Endothelial cell of umbilical vein (primary cell): ENCODE results near the gene DMAC1. TPM values are rescaled to one million over a fixed set of nuclear protein-coding genes. Genes with fewer than 3 reads are reported as not detected.

ENCODE experiments used
- BruUV-seq: library from RNA; stranded (reverse); fragments of 400-500 nt; replicated peaks from 2 replicates; lab custom pipeline; 2021; lab: Mats Ljungman, UMichigan
- CTCF ChIA-PET: fragments of 300-600, 350-600 bp; sonication (Branson Sonifier 250); formaldehyde crosslinking; loops from one replicate; lab custom pipeline; 2021; ENCODE audit warnings: antibody characterized with exemption, inconsistent platforms; lab: Charles Lee
- POLR2A ChIA-PET: fragments of 300-600, 350-600 bp; sonication (Branson Sonifier 250); formaldehyde crosslinking; loops from one replicate; lab custom pipeline; 2021; ENCODE audit warnings: antibody characterized with exemption, inconsistent platforms; lab: Charles Lee
- DNase-seq: peaks from one replicate; pipeline ENCODE4 v3.0.0-alpha.2; 2011; ENCODE audit warnings: low read depth, low spot score
- FAIRE-seq: peaks from 2 replicates; lab custom pipeline; 2011; peaks lifted over from hg19 to GRCh38; lab: Jason Lieb, UNC
- H2AFZ ChIP-seq: 2 replicates; pipeline ENCODE4 v1.6.0; 2012; ENCODE audit warnings: low read depth, low read length, control low read depth, inconsistent platforms
- H3K27ac ChIP-seq: 2 replicates; pipeline ENCODE4 v1.5.1; 2011; ENCODE audit warnings: low read depth, mild to moderate bottlenecking, control low read depth, low read length, moderate library complexity; ENCODE audit not compliant: insufficient read depth
- H3K27me3 ChIP-seq, 2 experiments: 2 replicates each; pipeline versions ENCODE4 v1.6.0 to v1.6.1; 2011; ENCODE audit warnings: low read length in 2 of 2, mixed read lengths in 1 of 2; ENCODE audit not compliant: control insufficient read depth in 2 of 2, insufficient read depth in 2 of 2
- H3K36me3 ChIP-seq, 2 experiments: 2 replicates in 1 of 2; 3 replicates in 1 of 2; pipeline ENCODE4 v1.5.1; 2011; ENCODE audit warnings: low read length in 2 of 2, mild to moderate bottlenecking in 1 of 2, moderate library complexity in 1 of 2; ENCODE audit not compliant: control insufficient read depth in 2 of 2, insufficient read depth in 2 of 2; ENCODE audit errors: extremely low read depth in 1 of 2
- H3K4me1 ChIP-seq: 3 replicates; pipeline ENCODE4 v1.5.1; 2011; ENCODE audit warnings: mild to moderate bottlenecking, low read length; ENCODE audit not compliant: control insufficient read depth, insufficient read depth; ENCODE audit errors: extremely low read depth
- H3K4me2 ChIP-seq: 2 replicates; pipeline ENCODE4 v1.6.1; 2011; ENCODE audit warnings: low read length, control low read depth, mixed read lengths; ENCODE audit not compliant: insufficient read depth
- H3K4me3 ChIP-seq, 3 experiments: fragments of 200-600 bp in 1 of 3; sonication (generic), shearing (Covaris generic) in 1 of 3; replicated peaks in 1 of 3; 2 replicates each; pipeline ENCODE4 v1.5.1; 2011 to 2016; ENCODE audit warnings: control low read depth in 3 of 3, low read length in 3 of 3, mild to moderate bottlenecking in 2 of 3, inconsistent platforms in 1 of 3, low read depth in 1 of 3, moderate library complexity in 1 of 3; ENCODE audit not compliant: insufficient read depth in 1 of 3
- H3K79me2 ChIP-seq: 2 replicates; pipeline ENCODE4 v1.6.0; 2012; ENCODE audit warnings: low read length, inconsistent platforms; ENCODE audit not compliant: control insufficient read depth, insufficient read depth
- H3K9ac ChIP-seq: replicated peaks from 2 replicates; pipeline ENCODE3; 2011; ENCODE audit warnings: low read length, control low read depth; ENCODE audit not compliant: insufficient read depth; ENCODE audit errors: extremely low read depth
- H3K9me1 ChIP-seq: replicated peaks from 3 replicates; pipeline ENCODE4 v1.6.0; 2011; ENCODE audit warnings: mild to moderate bottlenecking, low read length; ENCODE audit not compliant: control insufficient read depth, insufficient read depth; ENCODE audit errors: extremely low read depth
- H3K9me3 ChIP-seq: replicated peaks from 2 replicates; pipeline ENCODE4 v1.5.1; 2012; ENCODE audit warnings: low read length, inconsistent platforms; ENCODE audit not compliant: control insufficient read depth, insufficient read depth
- H4K20me1 ChIP-seq: replicated peaks from 2 replicates; pipeline ENCODE3; 2011; ENCODE audit warnings: mild to moderate bottlenecking, low read length; ENCODE audit not compliant: control insufficient read depth, insufficient read depth; ENCODE audit errors: extremely low read depth
- CTCF ChIP-seq, 2 donors: IDR thresholded peaks; 1 replicate in 1 of 2; 2 replicates in 1 of 2; pipeline ENCODE4 v1.5.1; 2011; ENCODE audit warnings: low read length in 2 of 2, mild to moderate bottlenecking in 2 of 2, moderate library complexity in 2 of 2, control low read depth in 1 of 2, inconsistent platforms in 1 of 2, low read depth in 1 of 2; ENCODE audit not compliant: insufficient read depth in 1 of 2; ENCODE audit errors: extremely low read depth in 1 of 2
- EZH2 ChIP-seq: IDR thresholded peaks from 2 replicates; pipeline ENCODE4 v1.6.1; 2012; ENCODE audit warnings: borderline replicate concordance, low read depth, mild to moderate bottlenecking, moderate library complexity, low read length, inconsistent platforms; ENCODE audit not compliant: severe bottlenecking
- FOS ChIP-seq: IDR thresholded peaks from 2 replicates; pipeline ENCODE4 v1.6.1; 2011; ENCODE audit warnings: mild to moderate bottlenecking, low read length, moderate library complexity, borderline replicate concordance; ENCODE audit not compliant: insufficient read depth
- GATA2 ChIP-seq: IDR thresholded peaks from 2 replicates; pipeline ENCODE4 v1.7.0; 2011; ENCODE audit warnings: low read depth, mild to moderate bottlenecking, moderate library complexity, mixed read lengths, low read length; ENCODE audit not compliant: insufficient read length, insufficient read depth
- JUN ChIP-seq: IDR thresholded peaks from 2 replicates; pipeline ENCODE4 v1.6.1; 2011; ENCODE audit warnings: borderline replicate concordance, low read depth; ENCODE audit not compliant: insufficient read length, insufficient read depth
- MAX ChIP-seq: IDR thresholded peaks from 2 replicates; pipeline ENCODE4 v1.6.1; 2011; ENCODE audit not compliant: insufficient read depth, insufficient read length
- MYC ChIP-seq: IDR thresholded peaks from one replicate; pipeline ENCODE4 v1.6.1; 2011; ENCODE audit warnings: mild to moderate bottlenecking, low read depth, low read length
- POLR2A ChIP-seq: IDR thresholded peaks from 2 replicates; pipeline ENCODE4 v1.6.1; 2012; ENCODE audit warnings: low read depth, mild to moderate bottlenecking, control low read depth, low read length
- POLR2AphosphoS5 ChIP-seq: IDR thresholded peaks from 2 replicates; pipeline ENCODE4 v1.6.1; 2012; ENCODE audit warnings: low read depth, mild to moderate bottlenecking, control low read depth, low read length, moderate library complexity; ENCODE audit not compliant: insufficient read depth
- dilution Hi-C: fragments of 300-500 bp; cut with MboI; formaldehyde crosslinking; loops from one replicate; pipeline ENCODE4 v1.15.0; 2019; ENCODE audit warnings: low sequenced_read_pairs; ENCODE audit not compliant: extremely low pct_ligation_motif_present
- intact Hi-C: fragments of 100-400 bp; cut with micrococcal nuclease; formaldehyde crosslinking; loops from one replicate; pipeline ENCODE4 v1.10.0; 2022
- polyA plus RNA-seq, 4 experiments: library from polyadenylated mRNA; depleted of rRNA in 3 of 4; stranded (reverse) in 3 of 4; unstranded in 1 of 4; fragments of >200 nt; gene quantifications; 2 replicates each; pipeline versions ENCODE4 v1.2.1 to v1.2.3, GENCODE V29; 2011 to 2012; ENCODE audit warnings: missing spikeins in 1 of 4
- total RNA-seq: library from RNA; stranded (reverse); gene quantifications from 2 replicates; pipeline ENCODE4 v1.2.3, GENCODE V29; 2021

Gene DMAC1
- total and polyA plus RNA-seq, 2 donors (not counting 3 experiments of a cell fraction or from before 2014, with no cell fraction given), result 15.8 to 44.0 TPM

- no peaks in the 10 kb centered on the region for H3K9me1 ChIP-seq
- DNase-seq (no peak), FAIRE-seq (no peak)
- no peak for TF ChIP-seq MAX
- TF ChIP-seq POLR2A, result no peak
- TF ChIP-seq EZH2, result no peak
- no peak for TF ChIP-seq FOS
- no peak for TF ChIP-seq POLR2AphosphoS5
- TF ChIP-seq MYC, result no peak
- TF ChIP-seq CTCF (IDR thresholded peaks at IDR 0.05; ENCODE audit: extremely low read depth in 1 of 2, insufficient read depth in 1 of 2, low read depth in 1 of 2, low read length in 2 of 2), result no peak
- TF ChIP-seq JUN, result no peak
- no peak for TF ChIP-seq GATA2
- BruUV-seq, result no TSS peak
- POLR2A ChIA-PET, result no interaction called here
- no peaks in the 10 kb centered on the region for H3K36me3 ChIP-seq
- no peak overlapping the region for H3K27ac ChIP-seq
- no peaks in the 10 kb centered on the region for H3K9me3 ChIP-seq
- H3K27me3 ChIP-seq, result no peaks in the 10 kb centered on the region
- CTCF ChIA-PET, result no interaction called here
- no peak overlapping the region for H2AFZ ChIP-seq
- no peak overlapping the region for H3K4me2 ChIP-seq
- H3K4me1 ChIP-seq, result no peaks in the 10 kb centered on the region
- no peaks in the 10 kb centered on the region for H3K79me2 ChIP-seq
- H3K4me3 ChIP-seq, result no peak overlapping the region
- intact Hi-C loops (no loop called here), dilution Hi-C loops (no loop called here)
- no peaks in the 10 kb centered on the region for H4K20me1 ChIP-seq
- no peak overlapping the region for H3K9ac ChIP-seq
These were observed 49.8 kb upstream of the DMAC1 start for GRCh38 chr9:7849362-7849761.
